Retinal pigment epithelial cell (primary cell): ENCODE data around the gene SARDH.

Experiments
- DNase-seq: peaks from one replicate; pipeline ENCODE4 v3.0.0-alpha.2; 2010; ENCODE audit warnings: low read depth
- H3K4me3 ChIP-seq: 2 replicates; pipeline ENCODE4 v1.5.1; 2011; ENCODE audit warnings: mild to moderate bottlenecking, low read length, control low read depth, moderate library complexity
- TF ChIP-seq, protein P1 (sequence below): conservative IDR thresholded peaks from 2 replicates; pipeline ENCODE4 v1.5.1; 2011; ENCODE audit warnings: low read depth, low read length, control low read depth, inconsistent platforms

The SARDH gene

GRCh38 chr9:133701321-133701980 is 36.7 kb downstream of the SARDH start:
- no peak for DNase-seq
- TF ChIP-seq, protein P1, sequence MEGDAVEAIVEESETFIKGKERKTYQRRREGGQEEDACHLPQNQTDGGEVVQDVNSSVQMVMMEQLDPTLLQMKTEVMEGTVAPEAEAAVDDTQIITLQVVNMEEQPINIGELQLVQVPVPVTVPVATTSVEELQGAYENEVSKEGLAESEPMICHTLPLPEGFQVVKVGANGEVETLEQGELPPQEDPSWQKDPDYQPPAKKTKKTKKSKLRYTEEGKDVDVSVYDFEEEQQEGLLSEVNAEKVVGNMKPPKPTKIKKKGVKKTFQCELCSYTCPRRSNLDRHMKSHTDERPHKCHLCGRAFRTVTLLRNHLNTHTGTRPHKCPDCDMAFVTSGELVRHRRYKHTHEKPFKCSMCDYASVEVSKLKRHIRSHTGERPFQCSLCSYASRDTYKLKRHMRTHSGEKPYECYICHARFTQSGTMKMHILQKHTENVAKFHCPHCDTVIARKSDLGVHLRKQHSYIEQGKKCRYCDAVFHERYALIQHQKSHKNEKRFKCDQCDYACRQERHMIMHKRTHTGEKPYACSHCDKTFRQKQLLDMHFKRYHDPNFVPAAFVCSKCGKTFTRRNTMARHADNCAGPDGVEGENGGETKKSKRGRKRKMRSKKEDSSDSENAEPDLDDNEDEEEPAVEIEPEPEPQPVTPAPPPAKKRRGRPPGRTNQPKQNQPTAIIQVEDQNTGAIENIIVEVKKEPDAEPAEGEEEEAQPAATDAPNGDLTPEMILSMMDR = no peak
- no peak overlapping the region for H3K4me3 ChIP-seq

DNA sequence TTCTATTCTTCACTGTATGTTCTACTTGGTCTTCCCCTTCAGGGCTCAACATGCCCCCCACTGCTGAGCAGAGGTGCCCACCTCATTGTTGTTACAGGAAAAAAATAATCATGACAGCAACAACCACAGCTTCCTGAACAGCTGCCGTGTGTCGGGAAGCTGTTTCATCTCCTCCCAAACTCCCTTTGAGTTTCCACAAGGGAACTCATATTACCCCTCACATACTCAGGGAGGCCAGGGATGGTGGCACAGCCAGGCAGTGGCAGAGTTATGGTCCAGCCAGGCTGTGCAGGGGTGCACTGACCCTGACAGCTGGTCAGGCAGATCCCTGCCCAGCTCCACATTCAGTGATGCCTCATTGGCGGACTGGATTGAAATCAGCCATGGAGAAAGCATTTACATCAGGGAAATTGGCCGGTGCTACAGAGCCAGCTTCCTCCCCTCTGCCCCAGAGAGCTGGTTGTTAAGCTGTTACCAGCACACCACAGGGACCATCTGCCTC is 37.3 kb downstream of the SARDH start:
- no peak overlapping the region for H3K4me3 ChIP-seq
- TF ChIP-seq, protein P1 = no peak
- DNase-seq = no peak

DNA sequence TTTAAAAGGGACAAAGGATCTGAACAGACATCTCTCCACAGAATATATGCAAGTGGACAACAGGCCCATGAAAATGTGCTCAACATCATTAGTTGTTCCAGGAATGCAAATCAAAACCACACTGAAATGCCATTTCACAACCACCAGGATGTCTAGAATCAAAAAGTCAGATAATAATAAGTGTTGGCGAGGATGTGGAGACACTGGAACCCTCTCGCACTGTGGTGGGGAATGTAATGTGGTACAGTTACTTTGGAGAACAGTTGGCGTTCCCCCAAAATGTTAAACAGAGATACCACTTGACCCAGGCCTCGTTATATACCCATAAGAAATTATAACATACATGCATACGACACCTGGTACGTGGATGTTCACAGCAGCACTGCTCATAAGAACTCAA is 38.6 kb downstream of the SARDH start:
- TF ChIP-seq, protein P1 = no peak
- DNase-seq = no peak
- H3K4me3 ChIP-seq = no peak overlapping the region

- DNase-seq = no peak
- H3K4me3 ChIP-seq = no peak overlapping the region
- TF ChIP-seq, protein P1 = no peak
These were observed 42.1 kb downstream of the SARDH start for GRCh38 chr9:133696071-133696472.

GRCh38 chr9:133694686-133695085 is 43.5 kb downstream of the SARDH start:
- no peak for DNase-seq
- TF ChIP-seq, protein P1 = no peak
- no peak overlapping the region for H3K4me3 ChIP-seq

- no peak for DNase-seq
- H3K4me3 ChIP-seq = no peak overlapping the region
- TF ChIP-seq, protein P1 = no peak
These were observed 44.2 kb downstream of the SARDH start for GRCh38 chr9:133693703-133694529.

DNA sequence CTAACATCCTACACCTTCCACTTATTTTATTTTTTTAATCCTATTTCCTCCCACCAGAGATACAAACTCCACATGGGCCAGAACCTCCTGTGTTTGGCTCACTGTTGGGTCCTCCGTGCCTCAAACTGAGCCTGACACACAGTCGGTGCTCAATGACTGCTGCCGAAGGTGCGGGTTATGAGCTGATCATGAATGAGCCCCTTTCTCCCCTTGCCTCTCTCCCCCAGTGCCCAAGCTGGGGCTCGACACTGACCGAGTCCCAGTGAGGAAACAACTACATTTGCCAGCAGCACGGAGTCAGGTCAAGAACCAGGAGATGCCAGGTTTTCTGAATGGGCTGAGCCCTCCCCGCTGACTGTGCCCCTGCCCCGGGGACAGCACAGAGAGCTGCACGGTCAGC is 45.0 kb downstream of the SARDH start:
- H3K4me3 ChIP-seq = no peak overlapping the region
- DNase-seq = no peak
- TF ChIP-seq, protein P1 = no peak
